Uterus (tissue), 4 donors: ENCODE results near the gene TBC1D14. TPM values are rescaled to one million over a fixed set of nuclear protein-coding genes. Genes with fewer than 3 reads are reported as not detected.

Source experiments
- DNase-seq, 2 donors: peaks; one replicate each; pipeline ENCODE4 v3.0.0-alpha.2; 2019 to 2020
- H3K27ac ChIP-seq, 2 donors: fragments of 200-600 bp; sonication (generic); 1 replicate in 1 of 2; 2 replicates in 1 of 2; pipeline ENCODE4 v1.5.1; 2016 to 2018
- H3K27me3 ChIP-seq, 2 donors: fragments of 200-600 bp; sonication (generic); one replicate each; pipeline ENCODE4 v1.5.1; 2018 to 2019; ENCODE audit warnings: control low read depth in 1 of 2
- H3K36me3 ChIP-seq, 2 donors: fragments of 200-600 bp; sonication (generic); one replicate each; pipeline ENCODE4 v1.5.1; 2019; ENCODE audit warnings: control low read depth in 1 of 2
- H3K4me1 ChIP-seq, 2 donors: fragments of 200-600 bp; sonication (generic); one replicate each; pipeline ENCODE4 v1.5.1; 2018 to 2019; ENCODE audit warnings: control low read depth in 1 of 2
- H3K4me3 ChIP-seq, 2 donors: fragments of 200-600 bp; sonication (generic); 1 replicate in 1 of 2; 2 replicates in 1 of 2; pipeline ENCODE4 v1.5.1; 2018 to 2019; ENCODE audit warnings: mild to moderate bottlenecking in 1 of 2
- H3K9me3 ChIP-seq, 2 donors: fragments of 200-600 bp; sonication (generic); one replicate each; pipeline ENCODE4 v1.5.1; 2019; ENCODE audit warnings: control low read depth in 1 of 2
- POLR2A ChIP-seq, 2 donors: fragments of 450-650 bp; IDR thresholded peaks; one replicate each; pipeline ENCODE4 v1.6.1; 2016; ENCODE audit warnings: antibody characterized with exemption in 2 of 2, mild to moderate bottlenecking in 1 of 2, moderate library complexity in 1 of 2
- intact Hi-C: fragments of 100-400 bp; cut with DNase I; formaldehyde crosslinking; loops from one replicate; pipeline ENCODE4 v1.15.1; 2023; ENCODE audit warnings: low total_unique reads
- total RNA-seq, 4 donors: library from RNA; depleted of rRNA in 3 of 4; stranded (reverse); fragments of >200 nt in 3 of 4; gene quantifications; one replicate each; pipeline versions ENCODE4 v1.1.0 to v1.2.4, GENCODE V29; 2014 to 2023
- TF ChIP-seq, protein P1 (sequence below), 4 experiments: fragments of 200-600 bp in 2 of 4; fragments of 450-650 bp in 2 of 4; sonication (generic) in 2 of 4; IDR thresholded peaks; one replicate each; pipeline ENCODE4 v1.5.1; 2016 to 2019; ENCODE audit warnings: antibody characterized with exemption in 4 of 4, mild to moderate bottlenecking in 2 of 4, moderate library complexity in 1 of 4
- donor health status: DM: yes; HTN: yes; CAD: no.

Gene TBC1D14
- total RNA-seq, 4 donors from 2014 or later = 16.9 to 61.2 (median 28.1) TPM

DNA sequence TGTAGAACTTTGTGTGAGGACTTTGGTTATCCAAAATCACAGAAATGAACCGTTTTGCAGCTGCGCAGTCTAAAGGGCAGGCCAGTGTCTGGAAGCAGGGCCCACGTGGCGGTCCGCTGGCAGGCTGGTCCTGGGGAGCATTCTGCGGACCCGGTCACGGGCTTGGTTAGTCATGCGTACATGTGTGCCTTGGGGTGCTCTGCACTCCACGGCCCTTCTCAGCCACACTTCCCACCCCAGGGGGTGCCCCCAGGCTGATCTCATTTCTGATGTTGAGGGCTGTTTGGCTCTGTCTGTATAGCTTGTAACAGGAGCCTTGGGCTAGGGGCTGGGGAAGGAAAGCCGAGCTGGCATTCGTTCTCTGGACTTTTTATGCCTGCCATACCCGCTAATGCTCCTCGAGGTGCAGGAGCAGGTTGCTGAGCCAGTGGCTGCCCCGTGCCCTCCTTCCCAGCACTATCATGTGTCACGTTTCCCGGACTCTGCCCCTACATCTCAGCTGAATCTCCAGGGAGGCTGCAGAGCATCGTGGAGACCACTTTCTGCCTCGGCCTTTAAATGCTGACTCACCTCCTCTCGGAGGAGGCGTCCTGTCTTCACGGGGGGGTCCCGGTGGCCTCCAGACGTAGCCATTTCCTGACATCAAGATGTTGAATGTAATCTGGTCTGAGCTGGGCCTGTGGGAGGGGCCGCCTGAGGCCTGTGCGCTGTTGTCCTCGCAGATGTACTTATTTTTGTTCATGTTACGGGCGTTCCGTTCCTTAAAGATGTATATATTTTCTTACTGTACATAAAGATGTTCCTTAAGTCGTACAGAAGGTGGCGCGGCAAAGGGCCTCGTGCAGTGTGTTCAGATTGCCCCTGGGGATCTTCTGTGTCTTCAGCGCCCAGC, 122.2 kb downstream of the TBC1D14 start:
- H3K27ac ChIP-seq = no peak overlapping the region
- no peaks in the 10 kb centered on the region for H3K27me3 ChIP-seq
- no peak for DNase-seq
- TF ChIP-seq POLR2A (IDR thresholded peaks at IDR 0.05) = no peak
- H3K4me1 ChIP-seq = no peaks in the 10 kb centered on the region
- H3K9me3 ChIP-seq = no peaks in the 10 kb centered on the region
- no peak overlapping the region for H3K4me3 ChIP-seq
- intact Hi-C loops = no loop called here
- H3K36me3 ChIP-seq = no peaks in the 10 kb centered on the region

DNA sequence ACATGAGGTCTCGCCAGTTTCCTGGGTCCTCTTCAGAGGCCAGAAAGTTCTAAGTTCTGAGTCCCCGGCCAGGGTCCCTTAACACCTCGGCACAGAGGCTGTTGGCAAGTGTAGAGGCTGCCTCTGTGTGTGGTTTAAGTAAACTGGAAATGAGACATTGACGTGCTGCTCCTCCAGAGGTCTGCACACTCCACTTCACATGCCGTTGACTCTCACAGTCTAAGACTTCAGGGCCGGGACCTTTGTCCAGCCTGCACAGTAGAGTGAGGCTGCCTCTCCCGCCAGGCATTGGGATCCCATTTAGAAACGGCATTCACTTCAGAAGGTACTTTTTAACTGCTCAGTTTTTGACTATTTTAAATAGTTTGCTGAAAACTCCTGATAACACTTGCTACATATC, 123.0 kb downstream of the TBC1D14 start:
- Histone ChIP-seq H3K27me3 (no peaks in the 10 kb centered on the region), H3K4me1 (no peaks in the 10 kb centered on the region), H3K9me3 (no peaks in the 10 kb centered on the region), H3K27ac (no peak overlapping the region), H3K36me3 (no peaks in the 10 kb centered on the region), H3K4me3 (no peak overlapping the region)
- no peak for DNase-seq
- intact Hi-C loops = no loop called here
- TF ChIP-seq, protein P1, sequence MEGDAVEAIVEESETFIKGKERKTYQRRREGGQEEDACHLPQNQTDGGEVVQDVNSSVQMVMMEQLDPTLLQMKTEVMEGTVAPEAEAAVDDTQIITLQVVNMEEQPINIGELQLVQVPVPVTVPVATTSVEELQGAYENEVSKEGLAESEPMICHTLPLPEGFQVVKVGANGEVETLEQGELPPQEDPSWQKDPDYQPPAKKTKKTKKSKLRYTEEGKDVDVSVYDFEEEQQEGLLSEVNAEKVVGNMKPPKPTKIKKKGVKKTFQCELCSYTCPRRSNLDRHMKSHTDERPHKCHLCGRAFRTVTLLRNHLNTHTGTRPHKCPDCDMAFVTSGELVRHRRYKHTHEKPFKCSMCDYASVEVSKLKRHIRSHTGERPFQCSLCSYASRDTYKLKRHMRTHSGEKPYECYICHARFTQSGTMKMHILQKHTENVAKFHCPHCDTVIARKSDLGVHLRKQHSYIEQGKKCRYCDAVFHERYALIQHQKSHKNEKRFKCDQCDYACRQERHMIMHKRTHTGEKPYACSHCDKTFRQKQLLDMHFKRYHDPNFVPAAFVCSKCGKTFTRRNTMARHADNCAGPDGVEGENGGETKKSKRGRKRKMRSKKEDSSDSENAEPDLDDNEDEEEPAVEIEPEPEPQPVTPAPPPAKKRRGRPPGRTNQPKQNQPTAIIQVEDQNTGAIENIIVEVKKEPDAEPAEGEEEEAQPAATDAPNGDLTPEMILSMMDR (IDR thresholded peaks at IDR 0.05) = no peak
- no peak for TF ChIP-seq POLR2A (IDR thresholded peaks at IDR 0.05)

DNA sequence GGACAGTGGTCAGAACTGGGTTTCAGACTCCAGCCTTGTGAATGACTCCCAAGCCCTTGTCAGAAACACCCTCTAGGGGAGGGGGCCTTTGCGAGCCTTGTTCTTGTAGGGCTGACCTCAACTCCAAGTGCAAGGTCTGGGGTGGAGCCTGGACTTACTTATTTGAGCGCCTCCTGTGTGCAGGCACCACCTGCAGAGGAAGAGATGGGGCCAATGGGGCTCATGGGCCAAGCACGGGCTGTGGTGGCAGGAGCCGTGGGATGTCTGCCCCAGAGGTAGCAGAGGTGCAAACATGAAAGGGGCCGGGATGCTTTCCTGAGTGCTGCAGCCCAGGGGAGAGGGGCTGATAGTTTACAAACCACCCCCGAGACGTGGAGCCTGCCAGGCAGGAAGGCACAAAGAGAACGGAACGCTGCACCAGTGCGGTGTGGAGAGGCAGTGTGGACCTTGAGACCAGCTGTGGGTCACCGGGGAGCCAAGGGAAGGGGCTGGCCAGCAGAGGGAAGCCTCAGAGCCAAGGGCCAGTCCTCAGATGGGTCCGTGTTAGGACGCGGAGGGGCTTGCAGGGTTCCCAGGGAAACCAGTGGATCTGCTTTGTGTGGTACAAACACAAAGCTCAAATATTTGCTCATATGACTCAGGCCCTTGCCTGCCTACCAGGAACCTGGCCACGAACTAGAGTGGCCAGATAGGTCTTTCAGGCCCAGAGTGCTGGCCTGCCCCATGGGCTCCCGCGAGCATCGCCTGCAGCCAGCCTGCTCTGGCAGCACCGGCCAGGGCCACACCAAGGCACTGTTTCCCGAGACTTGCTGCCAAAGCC, 124.8 kb downstream of the TBC1D14 start:
- Histone ChIP-seq H3K4me3 (no peak overlapping the region), H3K27ac (no peak overlapping the region), H3K36me3 (no peaks in the 10 kb centered on the region), H3K4me1 (no peaks in the 10 kb centered on the region), H3K9me3 (no peaks in the 10 kb centered on the region), H3K27me3 (no peaks in the 10 kb centered on the region)
- intact Hi-C loops = no loop called here
- DNase-seq = no peak
- TF ChIP-seq, protein P1 (IDR thresholded peaks at IDR 0.05) = no peak
- no peak for TF ChIP-seq POLR2A (IDR thresholded peaks at IDR 0.05)

- Histone ChIP-seq H3K4me3 (no peak overlapping the region), H3K9me3 (no peaks in the 10 kb centered on the region), H3K36me3 (no peaks in the 10 kb centered on the region), H3K27me3 (no peaks in the 10 kb centered on the region), H3K27ac (no peak overlapping the region), H3K4me1 (no peaks in the 10 kb centered on the region)
- intact Hi-C loops = no loop called here
- DNase-seq = no peak
- TF ChIP-seq POLR2A (IDR thresholded peaks at IDR 0.05) = no peak
- TF ChIP-seq, protein P1 (IDR thresholded peaks at IDR 0.05) = no peak
These were observed 127.8 kb downstream of the TBC1D14 start for GRCh38 chr4:7037425-7037824.

DNA sequence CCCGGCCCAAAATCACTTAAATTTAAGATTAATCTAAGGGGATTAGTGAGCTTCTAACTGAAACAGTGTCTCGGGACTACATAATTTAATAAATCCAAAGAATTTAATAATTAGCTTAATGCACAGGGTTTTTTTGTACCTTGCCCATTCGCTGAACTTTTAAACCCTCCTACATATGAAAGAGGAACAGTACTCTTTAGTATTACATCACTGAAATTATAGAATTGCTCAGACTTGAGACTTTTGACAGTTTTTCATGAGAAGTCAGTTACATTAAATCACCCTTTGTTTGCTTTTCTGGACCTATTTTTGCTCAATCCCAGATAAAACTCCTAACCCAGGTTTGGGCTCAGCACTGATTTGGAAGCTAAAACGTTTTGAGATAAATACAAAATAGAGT, 131.1 kb downstream of the TBC1D14 start:
- Histone ChIP-seq H3K9me3 (no peaks in the 10 kb centered on the region), H3K36me3 (no peaks in the 10 kb centered on the region), H3K27ac (no peak overlapping the region), H3K27me3 (no peaks in the 10 kb centered on the region), H3K4me3 (no peak overlapping the region), H3K4me1 (peaks cover 0 to 6% of the 10 kb centered on the region in 2 donors)
- intact Hi-C loops = no loop called here
- DNase-seq = no peak
- TF ChIP-seq, protein P1 (IDR thresholded peaks at IDR 0.05) = no peak
- TF ChIP-seq POLR2A (IDR thresholded peaks at IDR 0.05) = no peak
